HG03095 (cell line): ENCODE data around the gene THRAP3.
A peak's percentile ranks its signal among the peaks of the same experiment; 100 is the strongest.
"Not testable (repeated sequence)": the region's sequence is repeated elsewhere in the genome, so short reads cannot be mapped to it uniquely, and the experiment has no call there.

Experiments used
- ATAC-seq: cut with Tn5 transposase; IDR thresholded peaks from one replicate; pipeline ENCODE4 v1.9.1; 2021; ENCODE audit warnings: moderate library complexity; ENCODE audit not compliant: unreplicated experiment

THRAP3 gene, protein sequence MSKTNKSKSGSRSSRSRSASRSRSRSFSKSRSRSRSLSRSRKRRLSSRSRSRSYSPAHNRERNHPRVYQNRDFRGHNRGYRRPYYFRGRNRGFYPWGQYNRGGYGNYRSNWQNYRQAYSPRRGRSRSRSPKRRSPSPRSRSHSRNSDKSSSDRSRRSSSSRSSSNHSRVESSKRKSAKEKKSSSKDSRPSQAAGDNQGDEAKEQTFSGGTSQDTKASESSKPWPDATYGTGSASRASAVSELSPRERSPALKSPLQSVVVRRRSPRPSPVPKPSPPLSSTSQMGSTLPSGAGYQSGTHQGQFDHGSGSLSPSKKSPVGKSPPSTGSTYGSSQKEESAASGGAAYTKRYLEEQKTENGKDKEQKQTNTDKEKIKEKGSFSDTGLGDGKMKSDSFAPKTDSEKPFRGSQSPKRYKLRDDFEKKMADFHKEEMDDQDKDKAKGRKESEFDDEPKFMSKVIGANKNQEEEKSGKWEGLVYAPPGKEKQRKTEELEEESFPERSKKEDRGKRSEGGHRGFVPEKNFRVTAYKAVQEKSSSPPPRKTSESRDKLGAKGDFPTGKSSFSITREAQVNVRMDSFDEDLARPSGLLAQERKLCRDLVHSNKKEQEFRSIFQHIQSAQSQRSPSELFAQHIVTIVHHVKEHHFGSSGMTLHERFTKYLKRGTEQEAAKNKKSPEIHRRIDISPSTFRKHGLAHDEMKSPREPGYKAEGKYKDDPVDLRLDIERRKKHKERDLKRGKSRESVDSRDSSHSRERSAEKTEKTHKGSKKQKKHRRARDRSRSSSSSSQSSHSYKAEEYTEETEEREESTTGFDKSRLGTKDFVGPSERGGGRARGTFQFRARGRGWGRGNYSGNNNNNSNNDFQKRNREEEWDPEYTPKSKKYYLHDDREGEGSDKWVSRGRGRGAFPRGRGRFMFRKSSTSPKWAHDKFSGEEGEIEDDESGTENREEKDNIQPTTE

GRCh38 chr1:36223996-36224536 lies at the start of gene THRAP3:
Gene THRAP3 (plus strand): TSS chr1:36224443. CDS start chr1:36282564, 58,121 bp downstream.
- ATAC-seq = peak; percentile 87

DNA sequence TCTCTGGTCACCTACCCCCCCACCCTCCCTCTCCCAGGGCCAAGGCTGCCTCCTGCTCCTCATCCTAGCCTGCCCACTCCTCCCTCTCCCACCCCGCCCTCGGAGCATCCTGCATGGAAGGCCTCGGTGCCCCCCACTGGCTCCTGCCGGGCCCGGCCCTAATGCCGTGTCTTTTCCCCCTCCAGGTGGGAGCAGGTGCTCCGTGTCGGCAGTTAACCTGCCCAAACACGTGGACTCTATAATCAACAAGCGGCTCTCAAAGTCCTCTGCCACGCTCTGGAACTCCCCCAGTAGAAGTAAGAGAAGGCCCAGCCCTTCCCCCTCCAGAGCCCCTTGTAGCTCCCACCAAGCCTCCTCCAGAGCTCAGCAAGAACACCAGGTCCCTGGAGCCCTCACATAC lies 49.5 kb upstream of the THRAP3 start:
- no peak for ATAC-seq

GRCh38 chr1:36175137-36176095 lies 48.8 kb upstream of the THRAP3 start:
- no peak for ATAC-seq

DNA sequence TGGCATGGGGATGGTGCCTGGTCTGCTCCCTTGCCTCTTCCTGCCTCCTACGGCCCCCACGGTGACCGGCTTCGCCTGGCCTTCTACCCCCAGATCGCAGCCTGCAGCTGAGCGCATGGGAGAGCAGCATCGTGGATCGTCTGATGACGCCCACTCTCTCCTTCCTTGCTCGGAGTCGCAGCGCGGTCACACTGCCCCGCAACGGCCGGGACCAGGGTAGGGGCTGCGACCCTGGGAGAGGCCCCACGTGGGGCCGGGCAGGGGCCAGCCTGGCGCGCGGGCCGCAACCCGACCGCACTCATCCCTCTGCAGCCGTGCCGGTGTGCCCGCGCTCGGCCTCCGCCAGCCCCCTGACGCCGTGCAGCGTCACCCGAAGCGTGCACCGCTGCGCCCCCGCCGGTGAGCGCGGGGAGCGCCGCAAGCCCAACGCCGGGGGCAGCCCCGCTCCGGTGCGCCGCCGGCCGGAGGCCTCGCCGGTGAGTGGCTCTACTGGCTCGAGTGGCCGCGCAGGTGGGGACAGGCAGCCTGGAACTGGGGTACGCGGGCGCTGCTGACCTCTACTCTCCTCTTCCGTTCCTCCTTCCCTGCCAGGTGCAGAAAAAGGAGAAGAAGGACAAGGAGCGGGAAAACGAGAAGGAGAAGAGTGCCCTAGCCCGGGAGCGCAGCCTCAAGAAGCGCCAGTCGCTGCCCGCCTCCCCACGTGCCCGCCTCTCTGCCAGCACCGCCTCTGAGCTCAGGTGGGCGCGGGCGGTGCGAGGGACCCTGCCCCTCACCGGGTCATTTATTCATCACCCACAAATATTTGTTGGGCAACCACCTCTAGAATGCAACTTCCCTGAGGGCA lies 47.9 kb upstream of the THRAP3 start:
- ATAC-seq = no peak

- ATAC-seq = no peak
These were observed 46.4 kb upstream of the THRAP3 start for GRCh38 chr1:36177589-36178431.

GRCh38 chr1:36178471-36179219 lies 45.6 kb upstream of the THRAP3 start:
- no peak for ATAC-seq

GRCh38 chr1:36179220-36179600 lies 45.0 kb upstream of the THRAP3 start:
- no peak for ATAC-seq

DNA sequence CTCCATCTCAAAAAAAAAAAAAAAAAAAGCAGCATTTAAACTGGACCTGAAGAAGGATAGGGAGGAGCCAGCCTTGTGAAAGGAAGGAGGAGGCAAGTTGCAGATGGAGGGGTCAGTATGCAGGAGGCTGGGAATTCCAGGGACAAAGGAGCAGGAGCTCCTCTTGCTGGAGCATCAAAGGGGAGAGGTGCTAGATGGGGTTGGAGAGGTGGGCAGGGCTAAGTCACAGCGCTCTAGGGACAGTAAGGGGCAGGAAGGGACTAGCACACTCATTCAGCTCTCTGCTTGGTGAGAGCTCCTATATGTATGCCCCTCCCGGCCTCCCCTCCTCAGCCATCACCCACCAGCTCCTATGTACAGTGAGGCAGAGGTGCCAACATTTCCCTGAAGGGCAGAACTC lies 41.5 kb upstream of the THRAP3 start:
- ATAC-seq = no peak

GRCh38 chr1:36183309-36183856 lies 40.9 kb upstream of the THRAP3 start:
- no peak for ATAC-seq

DNA sequence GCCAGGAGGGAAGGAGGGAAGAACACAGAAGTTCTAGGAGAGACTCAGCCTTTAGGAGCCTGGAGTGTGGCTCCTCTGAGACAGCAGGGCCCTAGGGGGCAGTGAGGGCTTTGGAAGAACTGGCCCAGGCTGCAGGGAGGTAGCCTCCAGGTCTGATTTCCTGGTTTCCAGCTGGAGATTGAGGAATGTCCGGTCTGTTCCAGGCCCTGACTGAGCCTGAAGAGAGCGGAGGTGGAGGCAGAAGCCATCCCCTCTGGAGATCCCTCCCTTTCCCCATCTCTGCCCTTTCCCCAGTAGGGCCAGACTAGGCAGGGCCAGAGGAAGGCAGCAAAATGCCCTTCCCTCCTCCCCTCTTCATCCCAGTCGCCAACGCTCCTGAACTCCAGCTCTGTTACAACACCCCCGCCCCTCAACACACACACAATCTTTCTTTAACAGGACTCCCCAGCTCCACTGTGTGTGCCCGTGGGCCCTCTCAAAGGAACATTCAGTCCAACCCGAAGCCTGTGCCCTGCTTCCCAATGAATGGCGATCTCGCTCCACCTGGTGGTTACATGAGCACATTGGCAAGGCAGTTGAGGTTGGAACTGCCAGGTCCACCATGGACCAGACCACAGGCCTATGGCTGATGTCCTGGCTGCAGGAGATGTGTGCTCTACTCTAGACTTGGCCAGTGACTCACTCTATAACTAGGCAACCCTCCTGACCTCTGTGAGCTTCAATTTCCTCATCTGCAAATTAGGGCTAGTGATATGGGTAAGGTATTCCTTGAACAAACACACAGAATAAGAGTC lies 36.2 kb upstream of the THRAP3 start:
- no peak for ATAC-seq

DNA sequence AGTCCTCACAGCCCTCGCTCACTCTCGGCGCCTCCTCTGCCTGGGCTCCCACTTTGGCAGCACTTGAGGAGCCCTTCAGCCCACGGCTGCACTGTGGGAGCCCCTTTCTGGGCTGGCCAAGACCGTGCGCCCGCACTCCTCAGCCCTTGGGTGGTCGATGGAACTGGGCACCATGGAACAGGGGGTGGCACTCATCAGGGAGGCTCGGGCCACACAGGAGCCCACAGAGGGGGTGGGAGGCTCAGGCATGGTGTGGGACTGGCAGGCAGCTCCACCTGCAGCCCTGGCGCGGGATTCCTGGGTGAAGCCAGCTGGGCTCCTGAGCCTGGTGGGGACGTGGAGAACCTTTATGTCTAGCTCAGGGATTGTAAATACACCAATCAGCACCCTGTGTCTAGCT lies 27.4 kb upstream of the THRAP3 start:
- ATAC-seq = not testable (repeated sequence)

GRCh38 chr1:36198641-36199040 lies 25.6 kb upstream of the THRAP3 start:
- ATAC-seq = no peak

- ATAC-seq = no peak
These were observed 24.1 kb upstream of the THRAP3 start for GRCh38 chr1:36199934-36200741.

DNA sequence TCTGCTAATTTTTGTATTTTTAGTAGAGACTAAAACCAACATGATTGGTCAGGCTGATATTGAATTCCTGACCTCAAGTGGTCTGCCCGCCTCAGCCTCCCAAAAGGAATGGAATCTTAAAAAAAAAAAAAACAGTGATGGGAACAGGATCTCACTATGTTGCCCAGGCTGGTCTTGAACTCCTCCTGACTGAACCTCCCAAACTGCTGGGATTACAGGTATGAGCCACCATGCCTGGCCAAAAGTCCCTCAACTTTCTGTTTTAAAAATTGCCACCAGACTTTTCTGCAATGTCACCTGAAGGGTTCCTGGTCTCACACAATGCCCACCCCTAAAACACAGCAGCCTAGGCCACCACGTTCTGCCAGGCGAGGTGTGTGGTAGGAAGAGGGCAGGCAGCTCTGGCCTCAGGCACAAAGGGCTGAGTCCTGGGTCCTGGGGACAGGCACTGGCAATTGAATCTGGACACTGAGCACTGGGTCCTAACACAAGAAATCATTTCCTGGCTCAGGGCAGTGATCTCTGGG lies 21.2 kb upstream of the THRAP3 start:
- ATAC-seq = no peak

GRCh38 chr1:36203554-36204346 lies 20.5 kb upstream of the THRAP3 start:
- ATAC-seq = no peak
